HG03066 (cell line): ENCODE measurements around the gene TBCCD1.
"Not testable (repeated sequence)": the region's sequence is repeated elsewhere in the genome, so short reads cannot be mapped to it uniquely, and the experiment has no call there.

Experiments used
- ATAC-seq: cut with Tn5 transposase; IDR thresholded peaks from one replicate; pipeline ENCODE4 v1.9.1; 2021; ENCODE audit warnings: low read depth; ENCODE audit not compliant: unreplicated experiment

The TBCCD1 gene

GRCh38 chr3:186520957-186521842 is 45.9 kb downstream of the TBCCD1 start:
- ATAC-seq: peak; percentile 63

GRCh38 chr3:186520431-186520830 is 46.7 kb downstream of the TBCCD1 start:
- no peak for ATAC-seq

GRCh38 chr3:186519021-186519658 is 48.0 kb downstream of the TBCCD1 start:
- ATAC-seq: no peak

GRCh38 chr3:186517218-186517617 is 49.9 kb downstream of the TBCCD1 start:
- no peak for ATAC-seq

GRCh38 chr3:186516646-186517045 is 50.5 kb downstream of the TBCCD1 start:
- ATAC-seq: no peak

GRCh38 chr3:186515125-186515524 is 52.0 kb downstream of the TBCCD1 start:
- no peak for ATAC-seq

GRCh38 chr3:186514296-186515002 is 52.7 kb downstream of the TBCCD1 start:
- no peak for ATAC-seq

GRCh38 chr3:186513386-186513785 is 53.8 kb downstream of the TBCCD1 start:
- ATAC-seq: no peak

GRCh38 chr3:186512570-186513302 is 54.4 kb downstream of the TBCCD1 start:
- ATAC-seq: no peak

GRCh38 chr3:186511702-186512101 is 55.4 kb downstream of the TBCCD1 start:
- no peak for ATAC-seq

- peak; percentile 65 for ATAC-seq
These were observed 55.9 kb downstream of the TBCCD1 start for GRCh38 chr3:186511245-186511644.

GRCh38 chr3:186510374-186511079 is 56.6 kb downstream of the TBCCD1 start:
- ATAC-seq: peak; percentile 36

- ATAC-seq: no peak
These were observed 57.7 kb downstream of the TBCCD1 start for GRCh38 chr3:186509423-186509822.

GRCh38 chr3:186506857-186507256 is 60.3 kb downstream of the TBCCD1 start:
- no peak for ATAC-seq

- no peak for ATAC-seq
These were observed 60.9 kb downstream of the TBCCD1 start for GRCh38 chr3:186506191-186506739.

GRCh38 chr3:186502966-186503712 is 64.0 kb downstream of the TBCCD1 start:
- no peak for ATAC-seq

- ATAC-seq: no peak
These were observed 64.8 kb downstream of the TBCCD1 start for GRCh38 chr3:186502138-186502948.

- ATAC-seq: not testable (repeated sequence)
These were observed 67.2 kb downstream of the TBCCD1 start for GRCh38 chr3:186499949-186500348.
